Neural progenitor cell (in vitro differentiated cells): ENCODE results near the gene KLF18. TPM values are rescaled to one million over a fixed set of nuclear protein-coding genes. Genes with fewer than 3 reads are reported as not detected.
"Not testable (repeated sequence)": the region's sequence is repeated elsewhere in the genome, so short reads cannot be mapped to it uniquely, and the experiment has no call there.

Experiments
- DNase-seq: peaks from one replicate; pipeline ENCODE4 v3.0.0-alpha.2; 2016; ENCODE audit warnings: low spot score
- H2AFZ ChIP-seq: fragments of 200-600 bp; sonication (generic); replicated peaks from 2 replicates; pipeline ENCODE4 v1.6.1; 2016; ENCODE audit warnings: antibody characterized with exemption
- H3F3A ChIP-seq: fragments of 200-600 bp; sonication (generic); 2 replicates; pipeline ENCODE4 v1.6.1; 2016; ENCODE audit warnings: antibody characterized with exemption, low read depth
- H3K27ac ChIP-seq: fragments of 200-600 bp; sonication (generic); 2 replicates; pipeline ENCODE4 v1.5.1; 2016; ENCODE audit warnings: mild to moderate bottlenecking
- H3K27me3 ChIP-seq: fragments of 200-600 bp; sonication (generic); 2 replicates; pipeline ENCODE4 v1.6.1; 2016; ENCODE audit warnings: mild to moderate bottlenecking, moderate library complexity
- H3K36me3 ChIP-seq: fragments of 200-600 bp; sonication (generic); 2 replicates; pipeline ENCODE4 v1.5.1; 2016
- H3K4me1 ChIP-seq: fragments of 200-600 bp; sonication (generic); 2 replicates; pipeline ENCODE4 v1.6.1; 2016; ENCODE audit warnings: mixed run types
- H3K4me2 ChIP-seq: fragments of 200-600 bp; sonication (generic); 2 replicates; pipeline ENCODE4 v1.6.1; 2016
- H3K4me3 ChIP-seq: fragments of 200-600 bp; sonication (generic); 2 replicates; pipeline ENCODE4 v1.5.1; 2016
- H3K79me2 ChIP-seq: fragments of 200-600 bp; sonication (generic); 2 replicates; pipeline ENCODE4 v1.6.1; 2016; ENCODE audit warnings: low read depth
- H3K9ac ChIP-seq: fragments of 200-600 bp; sonication (generic); 2 replicates; pipeline ENCODE4 v1.6.1; 2016
- H3K9me3 ChIP-seq: fragments of 200-600 bp; sonication (generic); 2 replicates; pipeline ENCODE4 v1.5.1; 2016; ENCODE audit warnings: low read depth
- H4K20me1 ChIP-seq: fragments of 200-600 bp; sonication (generic); 2 replicates; pipeline ENCODE4 v1.6.1; 2016; ENCODE audit warnings: low read depth
- H3K27ac Mint-ChIP-seq: 3 replicates; pipeline ENCODE4 v1.8.0; 2021; ENCODE audit warnings: mixed read lengths
- H3K27me3 Mint-ChIP-seq: 2 replicates; pipeline ENCODE4 v1.8.0; 2022; ENCODE audit warnings: low read depth, mild to moderate bottlenecking, inconsistent platforms, moderate library complexity, mixed read lengths; ENCODE audit not compliant: insufficient read depth
- H3K36me3 Mint-ChIP-seq: 3 replicates; pipeline ENCODE4 v1.8.0; 2021; ENCODE audit warnings: mixed read lengths
- H3K4me1 Mint-ChIP-seq: 3 replicates; pipeline ENCODE4 v1.8.0; 2021; ENCODE audit warnings: mixed read lengths
- H3K4me3 Mint-ChIP-seq: 3 replicates; pipeline ENCODE4 v1.8.0; 2021; ENCODE audit warnings: mild to moderate bottlenecking, moderate library complexity, mixed read lengths
- H3K9me3 Mint-ChIP-seq: 3 replicates; pipeline ENCODE4 v1.8.0; 2020; ENCODE audit warnings: mixed read lengths
- EZH2 ChIP-seq: fragments of 200-600 bp; sonication (generic); IDR thresholded peaks from 2 replicates; pipeline ENCODE4 v1.6.1; 2017; ENCODE audit warnings: antibody characterized with exemption, mild to moderate bottlenecking, moderate library complexity
- EZH2phosphoT487 ChIP-seq: fragments of 200-600 bp; sonication (generic); IDR thresholded peaks from 2 replicates; pipeline ENCODE4 v1.6.1; 2017; ENCODE audit warnings: antibody characterized with exemption
- total RNA-seq: library from RNA; depleted of rRNA; stranded (reverse); fragments of >200 nt; gene quantifications from 2 replicates; pipeline ENCODE4 v1.2.3, GENCODE V29; 2015; ENCODE audit warnings: low replicate concordance
- TF ChIP-seq, protein P1 (sequence below): fragments of 200-600 bp; sonication (generic); IDR thresholded peaks from 2 replicates; pipeline ENCODE4 v1.5.1; 2017; ENCODE audit warnings: antibody characterized with exemption, mild to moderate bottlenecking

Gene KLF18
- total RNA-seq, 1 donor from 2014 or later, result not detected

DNA sequence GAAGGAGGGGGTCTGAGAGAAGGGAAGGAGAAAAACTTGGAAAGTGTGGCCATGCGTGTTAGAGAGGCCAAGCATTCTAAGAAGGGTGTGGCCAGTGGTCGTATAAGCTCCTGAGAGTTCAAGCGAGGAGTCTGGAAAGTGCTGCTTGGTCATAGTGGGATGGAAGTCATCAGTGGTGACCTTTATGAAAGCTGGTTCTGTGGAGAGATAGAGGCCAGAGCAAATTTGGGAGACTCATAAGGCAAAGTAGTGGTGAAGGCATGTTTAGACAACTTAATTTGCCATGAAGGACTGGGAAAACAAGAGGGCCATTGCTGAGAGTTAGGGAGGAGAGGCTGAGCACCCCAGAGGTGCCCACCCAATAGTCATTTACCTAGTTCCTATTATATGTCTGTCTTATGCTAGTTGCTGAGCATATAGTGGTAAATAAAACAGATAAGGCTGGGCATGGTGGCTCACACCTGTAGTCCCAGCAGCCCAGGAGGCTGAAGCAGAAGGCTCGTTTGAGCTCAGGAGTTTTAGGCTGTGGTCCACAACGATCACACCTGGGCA lies 21.0 kb downstream of the KLF18 start:
- no peak overlapping the region for H2AFZ ChIP-seq

DNA sequence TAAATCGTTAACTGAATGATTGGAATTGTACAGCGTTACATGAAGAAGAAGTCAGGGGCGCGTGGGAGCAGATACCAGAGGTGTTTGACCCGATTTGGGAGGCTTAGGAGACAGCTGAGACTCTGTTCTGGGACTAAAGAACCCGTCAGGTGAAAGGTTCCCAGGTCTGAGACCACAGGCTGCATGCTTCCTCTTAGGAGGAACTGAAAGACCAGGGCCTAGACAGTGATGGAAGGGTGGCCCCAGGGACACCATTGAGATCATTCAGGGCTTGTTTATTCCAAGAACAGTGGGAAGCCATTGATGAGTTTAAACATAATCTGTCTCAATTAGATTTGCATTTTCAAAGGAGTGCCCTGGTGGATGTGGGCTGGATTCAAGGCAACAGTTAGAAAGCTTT lies 21.9 kb downstream of the KLF18 start:
- peaks cover 16% of the 10 kb centered on the region for H3K27me3 ChIP-seq
- H3K9me3 Mint-ChIP-seq, result peaks cover 2% of the 10 kb centered on the region
- H3K4me1 Mint-ChIP-seq, result no peaks in the 10 kb centered on the region
- H3K79me2 ChIP-seq, result no peaks in the 10 kb centered on the region
- no peak overlapping the region for H3K27ac Mint-ChIP-seq
- no peaks in the 10 kb centered on the region for H3K36me3 ChIP-seq
- no peak overlapping the region for H3K4me3 ChIP-seq
- peaks cover 2% of the 10 kb centered on the region for H3K27me3 Mint-ChIP-seq
- no peaks in the 10 kb centered on the region for H4K20me1 ChIP-seq
- H2AFZ ChIP-seq, result no peak overlapping the region
- H3F3A ChIP-seq, result no peaks in the 10 kb centered on the region
- no peak overlapping the region for H3K27ac ChIP-seq
- no peak overlapping the region for H3K4me3 Mint-ChIP-seq
- H3K9me3 ChIP-seq, result no peaks in the 10 kb centered on the region
- no peak overlapping the region for H3K9ac ChIP-seq
- no peak for TF ChIP-seq EZH2
- TF ChIP-seq, protein P1, sequence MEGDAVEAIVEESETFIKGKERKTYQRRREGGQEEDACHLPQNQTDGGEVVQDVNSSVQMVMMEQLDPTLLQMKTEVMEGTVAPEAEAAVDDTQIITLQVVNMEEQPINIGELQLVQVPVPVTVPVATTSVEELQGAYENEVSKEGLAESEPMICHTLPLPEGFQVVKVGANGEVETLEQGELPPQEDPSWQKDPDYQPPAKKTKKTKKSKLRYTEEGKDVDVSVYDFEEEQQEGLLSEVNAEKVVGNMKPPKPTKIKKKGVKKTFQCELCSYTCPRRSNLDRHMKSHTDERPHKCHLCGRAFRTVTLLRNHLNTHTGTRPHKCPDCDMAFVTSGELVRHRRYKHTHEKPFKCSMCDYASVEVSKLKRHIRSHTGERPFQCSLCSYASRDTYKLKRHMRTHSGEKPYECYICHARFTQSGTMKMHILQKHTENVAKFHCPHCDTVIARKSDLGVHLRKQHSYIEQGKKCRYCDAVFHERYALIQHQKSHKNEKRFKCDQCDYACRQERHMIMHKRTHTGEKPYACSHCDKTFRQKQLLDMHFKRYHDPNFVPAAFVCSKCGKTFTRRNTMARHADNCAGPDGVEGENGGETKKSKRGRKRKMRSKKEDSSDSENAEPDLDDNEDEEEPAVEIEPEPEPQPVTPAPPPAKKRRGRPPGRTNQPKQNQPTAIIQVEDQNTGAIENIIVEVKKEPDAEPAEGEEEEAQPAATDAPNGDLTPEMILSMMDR, result no peak
- TF ChIP-seq EZH2phosphoT487, result no peak
- no peaks in the 10 kb centered on the region for H3K4me1 ChIP-seq
- no peak overlapping the region for H3K4me2 ChIP-seq
- no peak for DNase-seq
- no peaks in the 10 kb centered on the region for H3K36me3 Mint-ChIP-seq

More for the DNA sequence above, 21.0 kb downstream of the KLF18 start:
- Histone ChIP-seq H3K9ac (no peak overlapping the region), H3K9me3 (no peaks in the 10 kb centered on the region), H3K27ac (no peak overlapping the region), H3K79me2 (no peaks in the 10 kb centered on the region), H3K4me3 (no peak overlapping the region), H3K27me3 (peaks cover 16% of the 10 kb centered on the region), H4K20me1 (no peaks in the 10 kb centered on the region), H3F3A (no peaks in the 10 kb centered on the region), H3K36me3 (no peaks in the 10 kb centered on the region), H3K4me2 (no peak overlapping the region), H3K4me1 (no peaks in the 10 kb centered on the region)
- peaks cover 5% of the 10 kb centered on the region for H3K27me3 Mint-ChIP-seq
- peaks cover 2% of the 10 kb centered on the region for H3K9me3 Mint-ChIP-seq
- TF ChIP-seq EZH2 (no peak), EZH2phosphoT487 (no peak)
- TF ChIP-seq, protein P1, result no peak
- no peak overlapping the region for H3K27ac Mint-ChIP-seq
- no peaks in the 10 kb centered on the region for H3K36me3 Mint-ChIP-seq
- H3K4me1 Mint-ChIP-seq, result no peaks in the 10 kb centered on the region
- H3K4me3 Mint-ChIP-seq, result no peak overlapping the region
- no peak for DNase-seq

DNA sequence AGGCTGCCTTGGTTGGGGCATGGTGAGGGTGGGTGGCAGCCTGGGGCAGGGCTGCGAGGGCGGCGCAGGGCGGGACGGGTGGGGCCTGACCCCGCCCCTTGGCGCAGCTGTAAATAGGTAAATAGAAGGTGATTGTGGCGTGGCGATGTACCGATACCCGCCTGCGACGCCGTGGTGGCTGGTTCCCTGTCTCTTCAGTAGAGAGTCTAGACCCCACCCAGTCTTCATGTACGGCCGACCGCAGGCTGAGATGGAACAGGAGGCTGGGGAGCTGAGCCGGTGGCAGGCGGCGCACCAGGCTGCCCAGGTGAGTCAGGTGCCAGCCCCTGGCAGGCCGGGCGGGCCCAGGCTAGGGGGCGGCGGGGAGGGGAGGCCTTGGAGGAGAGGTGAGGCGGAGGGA lies 22.7 kb downstream of the KLF18 start, which contains the start of gene KLF17:
TSS of gene KLF17 (plus strand) at position 140 of the 400 bp plus-strand sequence. CDS start at position 227, 87 bp downstream.
- H2AFZ ChIP-seq, result no peak within 1 kb of the TSS
- peaks cover 16% of the 10 kb centered on the region for H3K27me3 ChIP-seq
- Mint-ChIP-seq H3K9me3 (peaks cover 2% of the 10 kb centered on the region), H3K36me3 (no peaks in the 10 kb centered on the region), H3K27me3 (peaks cover 2% of the 10 kb centered on the region), H3K4me3 (no peak within 1 kb of the TSS), H3K27ac (no peak within 1 kb of the TSS), H3K4me1 (no peaks in the 10 kb centered on the region)
- no peaks in the 10 kb centered on the region for H3K36me3 ChIP-seq
- H3K4me2 ChIP-seq, result no peak within 1 kb of the TSS
- no peak for DNase-seq
- no peaks in the 10 kb centered on the region for H3K9me3 ChIP-seq
- no peaks in the 10 kb centered on the region for H4K20me1 ChIP-seq
- H3K4me1 ChIP-seq, result no peaks in the 10 kb centered on the region
- H3F3A ChIP-seq, result no peaks in the 10 kb centered on the region
- TF ChIP-seq, protein P1, result no peak
- TF ChIP-seq EZH2, result no peak
- TF ChIP-seq EZH2phosphoT487, result no peak
- no peak within 1 kb of the TSS for H3K9ac ChIP-seq
- H3K79me2 ChIP-seq, result no peaks in the 10 kb centered on the region
- no peak within 1 kb of the TSS for H3K27ac ChIP-seq
- H3K4me3 ChIP-seq, result no peak within 1 kb of the TSS

DNA sequence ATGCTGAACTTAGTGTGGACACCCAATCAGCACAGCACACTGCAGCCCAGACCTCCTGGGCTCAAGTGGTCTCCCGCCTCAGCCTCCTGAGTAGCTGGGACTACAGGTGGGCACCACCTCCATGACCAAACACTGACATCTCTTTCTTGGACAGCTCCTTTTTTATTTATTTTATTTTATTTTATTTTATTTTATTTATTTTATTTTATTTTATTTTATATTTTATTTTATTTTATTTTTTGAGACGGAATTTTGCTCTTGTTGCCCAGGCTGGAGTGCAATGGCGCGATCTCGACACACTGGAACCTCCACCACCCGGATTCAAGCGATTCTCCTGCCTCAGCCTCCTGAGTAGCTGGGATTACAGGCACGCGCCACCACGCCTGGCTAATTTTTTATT lies 24.2 kb downstream of the KLF18 start:
- not testable (repeated sequence) for H3K4me2 ChIP-seq, H3K9ac ChIP-seq, DNase-seq, H3K4me1 Mint-ChIP-seq, H3K4me3 ChIP-seq, H3K27ac Mint-ChIP-seq, H3K27me3 Mint-ChIP-seq, H3K9me3 ChIP-seq, H3K27ac ChIP-seq, H4K20me1 ChIP-seq, H3K4me3 Mint-ChIP-seq, H3F3A ChIP-seq, H3K4me1 ChIP-seq, H3K36me3 ChIP-seq, H3K79me2 ChIP-seq, H2AFZ ChIP-seq, H3K9me3 Mint-ChIP-seq, H3K36me3 Mint-ChIP-seq
- peaks cover 17% of the 10 kb centered on the region for H3K27me3 ChIP-seq
